Duodenal mucosa (tissue), 2 donors: Measurements from ENCODE around the gene FGF2.

Source experiments
- H3K27ac ChIP-seq: one replicate; pipeline ENCODE4 v1.7.0; 2013; ENCODE audit warnings: low read depth, low read length
- H3K27me3 ChIP-seq, 2 donors: one replicate each; pipeline ENCODE4 v1.7.0; 2013; ENCODE audit warnings: low read length in 2 of 2, control low read depth in 1 of 2; ENCODE audit not compliant: insufficient read depth in 2 of 2, control insufficient read depth in 1 of 2
- H3K36me3 ChIP-seq, 2 donors: one replicate each; pipeline ENCODE4 v1.7.0; 2013; ENCODE audit warnings: low read length in 2 of 2, control low read depth in 1 of 2; ENCODE audit not compliant: insufficient read depth in 2 of 2, control insufficient read depth in 1 of 2
- H3K4me1 ChIP-seq, 2 donors: one replicate each; pipeline ENCODE4 v1.7.0; 2013; ENCODE audit warnings: low read length in 2 of 2, control low read depth in 1 of 2; ENCODE audit not compliant: insufficient read depth in 2 of 2, control insufficient read depth in 1 of 2
- H3K4me3 ChIP-seq, 2 donors: one replicate each; pipeline ENCODE4 v1.7.0; 2013; ENCODE audit warnings: low read length in 2 of 2, low read depth in 1 of 2
- H3K9ac ChIP-seq, 2 donors: one replicate each; pipeline ENCODE4 v1.7.0; 2013; ENCODE audit warnings: low read length in 2 of 2, low read depth in 1 of 2
- H3K9me3 ChIP-seq, 2 donors: one replicate each; pipeline ENCODE4 v1.7.0; 2013; ENCODE audit warnings: low read length in 2 of 2, control low read depth in 1 of 2; ENCODE audit not compliant: control insufficient read depth in 1 of 2

Gene FGF2

DNA sequence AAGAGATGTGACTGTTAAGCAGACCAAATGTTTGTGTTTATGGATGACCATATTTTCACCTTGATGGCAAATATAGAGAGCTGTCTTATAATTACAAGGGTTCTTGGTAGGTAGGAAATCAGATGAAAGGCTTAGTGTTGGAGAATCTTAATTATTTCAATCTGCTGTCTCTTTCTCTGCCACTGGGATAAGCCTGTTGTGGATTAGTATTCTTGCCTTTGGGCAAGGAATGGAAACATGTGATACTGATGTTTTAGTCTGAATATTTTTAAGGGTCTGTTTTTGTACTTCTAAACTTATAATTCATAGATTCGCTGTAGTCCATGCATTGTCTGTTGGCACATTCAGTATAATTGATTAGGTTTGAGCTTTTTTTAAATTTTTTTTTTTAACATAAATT is 119.5 kb downstream of the FGF2 start:
- H3K4me1 ChIP-seq = no peaks in the 10 kb centered on the region
- H3K9me3 ChIP-seq = no peaks in the 10 kb centered on the region
- H3K27ac ChIP-seq = no peak overlapping the region
- no peak overlapping the region for H3K9ac ChIP-seq
- H3K27me3 ChIP-seq = no peaks in the 10 kb centered on the region
- no peak overlapping the region for H3K4me3 ChIP-seq
- H3K36me3 ChIP-seq = peaks cover 5 to 38% of the 10 kb centered on the region in 2 donors
